Measurements from ENCODE around the gene JMJD6. TPM values are rescaled to one million over a fixed set of nuclear protein-coding genes. Genes with fewer than 3 reads are reported as not detected.

Gene JMJD6
- total RNA-seq, 2 donors from 2014 or later = 17.7 to 40.5 TPM

DNA sequence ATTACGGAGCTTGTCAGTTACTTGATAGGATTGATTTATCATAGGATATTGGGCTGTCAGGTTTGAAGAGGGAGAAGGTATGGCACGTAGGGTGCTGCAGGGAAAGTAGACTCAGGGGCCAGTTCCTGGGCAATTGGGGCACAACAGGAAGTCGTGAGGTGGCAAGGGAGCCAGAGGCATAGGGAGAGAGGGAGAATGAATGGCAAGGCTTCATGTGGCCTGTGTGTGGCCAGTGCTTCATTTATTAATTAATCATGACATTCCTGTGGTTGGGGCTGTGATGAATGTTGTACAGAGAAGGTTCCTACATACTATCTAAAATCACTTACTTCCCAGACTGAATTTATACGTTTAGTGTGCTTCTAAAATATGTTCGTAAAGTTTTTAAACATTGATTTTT, 30.9 kb upstream of the JMJD6 start:
- H3K36me3 ChIP-seq = no peaks in the 10 kb centered on the region
- no peaks in the 10 kb centered on the region for H3K27me3 ChIP-seq (replicated peaks; ENCODE audit: insufficient read depth)
- no peaks in the 10 kb centered on the region for H3K9me3 ChIP-seq
- H3K4me1 ChIP-seq (replicated peaks) = no peaks in the 10 kb centered on the region
- TF ChIP-seq POLR2AphosphoS5 (IDR thresholded peaks at IDR 0.05) (no peak), POLR2A (IDR thresholded peaks at IDR 0.05) (no peak)
- TF ChIP-seq, protein P1, sequence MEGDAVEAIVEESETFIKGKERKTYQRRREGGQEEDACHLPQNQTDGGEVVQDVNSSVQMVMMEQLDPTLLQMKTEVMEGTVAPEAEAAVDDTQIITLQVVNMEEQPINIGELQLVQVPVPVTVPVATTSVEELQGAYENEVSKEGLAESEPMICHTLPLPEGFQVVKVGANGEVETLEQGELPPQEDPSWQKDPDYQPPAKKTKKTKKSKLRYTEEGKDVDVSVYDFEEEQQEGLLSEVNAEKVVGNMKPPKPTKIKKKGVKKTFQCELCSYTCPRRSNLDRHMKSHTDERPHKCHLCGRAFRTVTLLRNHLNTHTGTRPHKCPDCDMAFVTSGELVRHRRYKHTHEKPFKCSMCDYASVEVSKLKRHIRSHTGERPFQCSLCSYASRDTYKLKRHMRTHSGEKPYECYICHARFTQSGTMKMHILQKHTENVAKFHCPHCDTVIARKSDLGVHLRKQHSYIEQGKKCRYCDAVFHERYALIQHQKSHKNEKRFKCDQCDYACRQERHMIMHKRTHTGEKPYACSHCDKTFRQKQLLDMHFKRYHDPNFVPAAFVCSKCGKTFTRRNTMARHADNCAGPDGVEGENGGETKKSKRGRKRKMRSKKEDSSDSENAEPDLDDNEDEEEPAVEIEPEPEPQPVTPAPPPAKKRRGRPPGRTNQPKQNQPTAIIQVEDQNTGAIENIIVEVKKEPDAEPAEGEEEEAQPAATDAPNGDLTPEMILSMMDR (IDR thresholded peaks at IDR 0.05) = no peak
- no peak overlapping the region for H3K27ac ChIP-seq
- H3K4me3 ChIP-seq = no peak overlapping the region
- DNase-seq (ENCODE audit: low spot score) = no peak
- 87% methylated on average over 5 of the region's 5 CpGs for WGBS
- intact Hi-C loops (cut with DNase I) = no loop called here

DNA sequence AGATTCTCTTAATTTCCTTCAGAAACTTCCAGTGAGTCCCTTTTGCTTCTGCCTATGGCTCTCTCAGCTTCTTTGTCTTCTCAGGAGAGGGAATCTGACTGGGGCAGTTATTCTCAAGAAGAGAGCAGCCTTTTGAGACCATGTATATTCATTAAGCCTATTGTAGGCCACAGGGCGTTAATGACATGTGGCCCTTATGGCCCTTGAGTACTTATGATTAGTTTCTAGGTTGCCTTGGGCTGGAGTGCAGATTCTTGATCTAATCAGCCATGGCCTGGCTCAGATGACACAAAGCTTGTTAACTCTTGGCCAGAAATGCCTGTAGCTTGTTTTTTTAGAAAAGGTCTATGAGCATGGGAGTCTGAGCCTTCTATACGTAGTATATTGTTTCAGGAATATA, 28.9 kb upstream of the JMJD6 start:
- H3K9me3 ChIP-seq = no peaks in the 10 kb centered on the region
- H3K36me3 ChIP-seq = no peaks in the 10 kb centered on the region
- no peaks in the 10 kb centered on the region for H3K4me1 ChIP-seq (replicated peaks)
- TF ChIP-seq POLR2AphosphoS5 (IDR thresholded peaks at IDR 0.05) = no peak
- WGBS = 82% methylated on average over 2 of the region's 2 CpGs
- no peak overlapping the region for H3K4me3 ChIP-seq
- DNase-seq (ENCODE audit: low spot score) = no peak
- intact Hi-C loops (cut with DNase I) = no loop called here
- no peak overlapping the region for H3K27ac ChIP-seq
- no peaks in the 10 kb centered on the region for H3K27me3 ChIP-seq (replicated peaks; ENCODE audit: insufficient read depth)

DNA sequence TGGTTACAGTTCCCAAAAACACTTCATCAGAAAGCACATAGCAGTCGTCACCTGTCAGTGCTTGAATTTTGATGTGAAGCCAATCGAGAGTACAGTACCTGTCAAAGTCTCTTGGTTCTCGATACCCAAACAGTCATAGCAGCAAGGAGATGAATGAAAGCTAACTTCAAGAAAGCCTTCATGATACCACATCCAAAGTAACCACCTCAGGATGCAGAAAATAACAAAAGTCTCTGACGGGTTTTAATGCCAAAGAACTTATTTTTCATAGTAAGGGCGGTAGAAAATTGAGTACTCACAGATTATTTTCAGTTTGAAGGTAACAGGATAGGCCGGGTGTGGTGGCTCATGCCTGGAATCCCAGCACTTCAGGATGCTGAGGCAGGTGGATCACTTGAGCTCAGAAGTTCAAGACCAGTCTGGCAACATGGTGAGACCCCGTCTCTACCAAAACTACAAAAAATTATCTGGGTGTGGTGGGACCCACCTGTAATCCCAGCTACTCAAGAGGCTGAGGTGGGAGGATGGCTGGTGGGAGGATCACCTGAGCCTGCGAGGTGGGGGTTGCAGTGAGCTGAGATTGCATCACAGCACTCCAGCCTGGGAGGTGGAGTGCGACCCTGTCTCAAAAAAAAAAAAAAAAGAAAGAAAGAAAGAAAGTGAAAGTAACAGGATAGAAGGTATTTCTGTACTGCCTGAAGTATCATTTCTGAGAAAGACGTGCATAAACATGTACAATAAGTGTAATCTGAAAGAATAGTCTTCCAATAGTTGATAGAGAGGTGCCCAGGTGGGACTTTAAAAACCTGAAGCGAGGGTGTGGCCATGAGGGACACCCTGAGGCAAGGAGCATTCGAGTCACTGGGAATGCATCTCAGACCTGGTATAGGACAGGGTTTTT, 26.9 kb upstream of the JMJD6 start:
- H3K27me3 ChIP-seq (replicated peaks; ENCODE audit: insufficient read depth) = no peaks in the 10 kb centered on the region
- no peak overlapping the region for H3K27ac ChIP-seq
- intact Hi-C loops (cut with DNase I) = no loop called here
- DNase-seq (ENCODE audit: low spot score) = no peak
- H3K4me1 ChIP-seq (replicated peaks) = no peaks in the 10 kb centered on the region
- WGBS = 72% methylated on average over 12 of the region's 12 CpGs
- no peaks in the 10 kb centered on the region for H3K36me3 ChIP-seq
- TF ChIP-seq POLR2AphosphoS5 (IDR thresholded peaks at IDR 0.05) = no peak
- TF ChIP-seq, protein P1 (IDR thresholded peaks at IDR 0.05) = no peak
- no peak for TF ChIP-seq POLR2A (IDR thresholded peaks at IDR 0.05)
- H3K9me3 ChIP-seq = no peaks in the 10 kb centered on the region
- no peak overlapping the region for H3K4me3 ChIP-seq

DNA sequence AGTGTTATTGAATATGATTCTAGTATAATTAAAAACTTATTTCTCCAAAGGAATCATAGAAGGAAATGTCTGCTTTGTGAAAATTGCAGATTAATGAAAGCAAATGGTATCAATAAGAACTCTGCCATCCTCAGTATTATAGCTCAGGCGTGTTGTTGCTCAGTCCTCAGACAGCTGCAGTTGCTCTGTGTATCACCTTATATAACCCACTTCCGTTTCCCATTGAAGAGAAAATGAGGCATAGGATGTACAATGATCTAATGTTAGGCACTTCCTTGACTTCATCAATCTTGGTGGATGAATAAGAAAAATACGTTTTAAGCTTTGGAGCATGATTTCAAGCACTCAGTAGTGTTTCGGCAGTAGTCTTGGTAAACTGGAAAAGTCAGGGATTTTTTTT, 25.6 kb upstream of the JMJD6 start:
- Histone ChIP-seq H3K4me3 (no peak overlapping the region), H3K4me1 (replicated peaks) (no peaks in the 10 kb centered on the region), H3K36me3 (no peaks in the 10 kb centered on the region), H3K9me3 (no peaks in the 10 kb centered on the region), H3K27ac (no peak overlapping the region), H3K27me3 (replicated peaks; ENCODE audit: insufficient read depth) (no peaks in the 10 kb centered on the region)
- whole genome bisulfite sequencing = 92% methylated on average over 4 of the region's 4 CpGs
- intact Hi-C loops (cut with DNase I) = no loop called here
- DNase-seq (ENCODE audit: low spot score) = no peak
- no peak for TF ChIP-seq POLR2A (IDR thresholded peaks at IDR 0.05)
- no peak for TF ChIP-seq POLR2AphosphoS5 (IDR thresholded peaks at IDR 0.05)
- TF ChIP-seq, protein P1 (IDR thresholded peaks at IDR 0.05) = no peak

DNA sequence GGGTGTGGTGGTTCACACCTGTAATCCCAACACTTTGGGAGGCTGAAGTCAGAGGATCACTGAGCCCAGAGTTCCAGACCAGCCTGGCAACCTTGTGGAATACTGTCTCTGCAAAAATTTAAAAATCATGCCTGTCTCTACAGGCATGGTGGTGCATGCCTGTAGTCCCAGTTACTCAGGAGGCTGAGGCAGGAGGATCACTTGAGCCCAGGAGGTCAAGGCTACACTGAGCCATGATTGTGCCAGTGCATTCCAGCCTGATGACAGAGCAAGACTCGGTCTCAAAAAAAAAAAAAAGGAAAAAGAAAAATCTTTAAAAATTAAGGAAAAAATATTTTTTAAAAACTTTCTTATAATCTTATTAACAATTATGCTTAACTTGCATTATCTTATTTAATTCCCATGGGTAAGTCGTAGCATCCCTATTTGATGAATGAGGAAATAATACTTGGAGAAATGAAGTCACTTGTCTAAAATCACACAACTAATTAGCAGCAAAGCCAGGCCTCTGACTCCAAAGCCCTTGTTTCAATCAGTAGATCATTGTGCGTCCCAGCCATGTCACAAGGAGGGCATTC, 25.1 kb upstream of the JMJD6 start:
- 94% methylated on average over 3 of the region's 3 CpGs for WGBS
- DNase-seq (ENCODE audit: low spot score) = no peak
- no peaks in the 10 kb centered on the region for H3K4me1 ChIP-seq (replicated peaks)
- no peaks in the 10 kb centered on the region for H3K36me3 ChIP-seq
- no peaks in the 10 kb centered on the region for H3K27me3 ChIP-seq (replicated peaks; ENCODE audit: insufficient read depth)
- H3K9me3 ChIP-seq = no peaks in the 10 kb centered on the region
- no peak overlapping the region for H3K27ac ChIP-seq
- H3K4me3 ChIP-seq = no peak overlapping the region
- intact Hi-C loops (cut with DNase I) = no loop called here
- TF ChIP-seq, protein P1 (IDR thresholded peaks at IDR 0.05) = no peak
- no peak for TF ChIP-seq POLR2A (IDR thresholded peaks at IDR 0.05)
- TF ChIP-seq POLR2AphosphoS5 (IDR thresholded peaks at IDR 0.05) = no peak
